HUES48 (cell line): Measurements from ENCODE around the gene PKDREJ.

Source experiments
- H3K27ac ChIP-seq: one replicate; pipeline ENCODE4 v1.7.0; 2013; ENCODE audit warnings: low read depth, low read length, inconsistent platforms
- H3K27me3 ChIP-seq: 2 replicates; pipeline ENCODE4 v1.6.1; 2013; ENCODE audit warnings: mild to moderate bottlenecking, low read length; ENCODE audit not compliant: control insufficient read depth, insufficient read depth
- H3K36me3 ChIP-seq: 2 replicates; pipeline ENCODE4 v1.6.1; 2013; ENCODE audit warnings: low read length; ENCODE audit not compliant: control insufficient read depth, insufficient read depth
- H3K4me1 ChIP-seq: 2 replicates; pipeline ENCODE4 v1.6.1; 2013; ENCODE audit warnings: mild to moderate bottlenecking, low read length; ENCODE audit not compliant: control insufficient read depth, insufficient read depth
- H3K4me3 ChIP-seq: 2 replicates; pipeline ENCODE4 v1.5.1; 2013; ENCODE audit warnings: mild to moderate bottlenecking, low read depth, low read length
- H3K9ac ChIP-seq: 2 replicates; pipeline ENCODE4 v1.6.1; 2013; ENCODE audit warnings: mild to moderate bottlenecking, low read depth, low read length, moderate library complexity
- H3K9me3 ChIP-seq: 2 replicates; pipeline ENCODE4 v1.6.1; 2013; ENCODE audit warnings: low read length; ENCODE audit not compliant: control insufficient read depth, insufficient read depth

PKDREJ gene

DNA sequence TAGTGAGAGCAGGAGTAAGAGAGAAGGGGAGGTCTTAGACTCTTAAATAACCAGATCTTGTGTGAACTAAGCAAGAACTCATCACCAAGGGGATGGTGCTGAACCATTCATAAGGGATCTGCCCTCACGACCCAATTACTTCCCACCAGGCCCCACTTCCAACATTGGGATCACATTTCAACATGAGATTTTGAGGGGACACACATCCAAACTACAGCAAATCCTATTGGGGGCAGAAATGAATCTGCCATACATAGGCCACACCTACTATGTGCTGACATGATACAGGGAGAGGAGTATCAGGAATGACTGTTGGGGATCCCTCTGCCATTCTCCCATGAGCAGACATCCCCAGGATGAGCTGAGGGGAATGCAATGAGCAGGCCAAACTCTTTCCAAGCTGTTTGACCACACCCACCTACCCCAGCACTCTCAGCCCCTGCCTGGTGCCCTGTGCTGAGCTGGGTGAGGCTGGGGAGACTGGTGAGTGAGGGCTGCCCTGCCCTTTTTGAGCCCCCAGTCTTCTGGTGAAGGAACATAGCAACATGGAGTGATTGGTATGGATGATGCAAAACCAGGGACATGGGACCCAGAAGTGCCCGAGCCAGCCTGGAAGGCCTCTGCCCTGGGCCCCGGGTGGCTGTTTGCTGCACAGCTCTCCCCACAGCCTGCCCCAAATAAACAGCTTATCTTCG lies 32.3 kb upstream of the PKDREJ start:
- no peaks in the 10 kb centered on the region for H3K27me3 ChIP-seq
- peak overlapping the region; percentile 91 for H3K4me3 ChIP-seq
- H3K9ac ChIP-seq: no peak overlapping the region
- peaks cover 6% of the 10 kb centered on the region; the same call in 1 of the 2 replicates for H3K4me1 ChIP-seq
- peaks cover 19% of the 10 kb centered on the region for H3K36me3 ChIP-seq
- H3K9me3 ChIP-seq: no peaks in the 10 kb centered on the region
- peak overlapping the region; percentile 86 for H3K27ac ChIP-seq

DNA sequence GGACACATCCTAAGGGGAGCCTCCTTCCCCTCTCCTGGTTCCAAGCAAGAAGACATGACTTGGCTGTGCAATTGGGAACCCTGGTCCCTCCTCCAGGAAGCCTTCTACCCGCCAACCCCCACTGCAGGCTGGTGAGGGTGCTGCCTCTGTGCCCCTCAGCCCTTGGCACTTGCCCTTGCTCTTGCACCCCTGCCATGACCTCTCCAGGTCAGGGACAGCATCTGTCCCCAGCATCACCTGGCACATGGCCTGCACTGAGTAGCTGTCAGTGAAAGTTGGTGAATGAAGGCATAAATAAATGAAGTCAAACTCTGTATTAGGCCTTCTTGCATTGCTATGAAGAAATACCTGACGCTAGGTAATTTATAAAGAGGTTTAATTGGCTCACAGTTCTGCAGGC lies 31.6 kb upstream of the PKDREJ start:
- Histone ChIP-seq H3K27me3 (no peaks in the 10 kb centered on the region), H3K4me3 (no peak overlapping the region), H3K27ac (no peak overlapping the region), H3K36me3 (peaks cover 13% of the 10 kb centered on the region), H3K9ac (no peak overlapping the region), H3K4me1 (peaks cover 6% of the 10 kb centered on the region; the same call in 1 of the 2 replicates), H3K9me3 (no peaks in the 10 kb centered on the region)

DNA sequence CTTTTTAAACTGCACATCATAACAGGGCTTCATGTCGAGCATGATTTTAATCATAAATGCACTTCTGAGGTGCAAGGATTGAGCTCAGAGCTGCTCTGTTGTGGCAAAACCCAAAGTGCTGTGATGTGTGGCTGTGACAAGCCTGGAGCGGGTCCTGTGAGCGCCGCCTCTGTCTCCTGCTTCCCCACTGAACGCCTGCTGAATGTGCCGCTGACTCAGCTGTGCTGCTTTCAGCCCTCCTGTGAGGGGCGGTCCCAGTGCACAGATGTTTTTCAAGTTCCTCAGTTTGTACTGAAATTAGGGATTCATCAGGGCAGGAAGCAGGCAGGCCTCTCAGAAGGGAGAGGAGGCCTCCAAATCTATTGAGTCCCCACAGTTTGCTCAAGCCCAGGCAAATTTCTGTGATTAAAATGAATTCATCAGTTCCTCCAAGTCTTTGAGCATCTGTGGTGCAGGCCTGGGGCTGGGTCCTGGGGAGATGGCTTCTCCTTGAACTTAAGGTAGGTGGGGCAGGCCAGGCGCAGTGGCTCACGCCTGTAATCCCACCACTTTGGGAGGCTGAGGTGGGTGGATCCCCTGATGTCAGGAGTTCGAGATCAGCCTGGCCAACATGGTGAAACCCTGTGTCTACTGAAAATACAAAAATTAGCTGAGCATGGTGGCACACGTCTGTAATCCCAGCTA lies 30.6 kb upstream of the PKDREJ start:
- H3K9me3 ChIP-seq: no peaks in the 10 kb centered on the region
- H3K27me3 ChIP-seq: no peaks in the 10 kb centered on the region
- H3K36me3 ChIP-seq: peaks cover 4% of the 10 kb centered on the region
- H3K4me1 ChIP-seq: peaks cover 6% of the 10 kb centered on the region; the same call in 1 of the 2 replicates
- H3K4me3 ChIP-seq: no peak overlapping the region
- no peak overlapping the region for H3K9ac ChIP-seq
- no peak overlapping the region for H3K27ac ChIP-seq

DNA sequence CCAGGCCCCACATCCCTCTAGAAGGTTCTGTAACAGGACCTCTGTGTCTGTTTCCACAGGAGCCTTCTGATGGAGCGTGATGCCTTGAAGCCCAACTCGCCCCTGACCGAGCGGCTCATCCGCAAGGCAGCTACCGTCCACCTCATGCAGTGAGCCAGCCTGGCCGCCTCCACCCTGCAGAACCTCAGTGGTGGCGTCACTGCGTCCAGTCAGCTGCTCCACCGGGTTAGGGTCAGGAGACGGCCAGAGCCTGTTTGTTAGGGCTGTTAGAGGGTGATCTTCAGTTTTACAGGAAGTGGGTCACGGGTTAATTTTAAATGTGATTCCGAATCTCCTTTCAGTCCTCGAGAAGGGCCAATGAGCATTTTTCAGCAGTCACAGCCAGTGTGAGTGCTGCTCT lies 29.6 kb upstream of the PKDREJ start:
- Histone ChIP-seq H3K4me1 (peaks cover 6% of the 10 kb centered on the region; the same call in 1 of the 2 replicates), H3K27ac (no peak overlapping the region), H3K9ac (no peak overlapping the region), H3K9me3 (no peaks in the 10 kb centered on the region), H3K27me3 (no peaks in the 10 kb centered on the region), H3K4me3 (no peak overlapping the region), H3K36me3 (no peaks in the 10 kb centered on the region; the same call in 1 of the 2 replicates)

DNA sequence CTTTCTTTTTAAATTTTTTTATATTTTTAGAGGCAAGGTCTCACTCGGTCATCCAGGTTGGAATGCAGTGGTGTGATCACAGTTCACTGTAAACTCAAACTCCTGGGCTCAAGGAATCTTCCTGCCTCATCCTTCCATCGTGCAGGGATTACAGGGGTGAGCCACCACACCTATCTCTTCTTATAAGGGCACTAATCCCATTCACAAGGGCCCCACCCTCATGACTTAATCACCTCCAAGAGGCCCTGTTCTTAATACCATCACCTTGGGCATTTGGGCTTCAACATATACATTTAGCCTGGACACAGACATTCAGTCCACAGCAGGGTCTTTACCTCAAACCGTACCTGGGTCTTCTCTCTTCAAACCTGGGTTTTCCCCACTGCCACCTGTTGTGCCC lies 29.0 kb upstream of the PKDREJ start:
- Histone ChIP-seq H3K27ac (no peak overlapping the region), H3K4me3 (no peak overlapping the region), H3K4me1 (peaks cover 6% of the 10 kb centered on the region; the same call in 1 of the 2 replicates), H3K9ac (no peak overlapping the region), H3K36me3 (no peaks in the 10 kb centered on the region; the same call in 1 of the 2 replicates), H3K9me3 (no peaks in the 10 kb centered on the region), H3K27me3 (no peaks in the 10 kb centered on the region)

DNA sequence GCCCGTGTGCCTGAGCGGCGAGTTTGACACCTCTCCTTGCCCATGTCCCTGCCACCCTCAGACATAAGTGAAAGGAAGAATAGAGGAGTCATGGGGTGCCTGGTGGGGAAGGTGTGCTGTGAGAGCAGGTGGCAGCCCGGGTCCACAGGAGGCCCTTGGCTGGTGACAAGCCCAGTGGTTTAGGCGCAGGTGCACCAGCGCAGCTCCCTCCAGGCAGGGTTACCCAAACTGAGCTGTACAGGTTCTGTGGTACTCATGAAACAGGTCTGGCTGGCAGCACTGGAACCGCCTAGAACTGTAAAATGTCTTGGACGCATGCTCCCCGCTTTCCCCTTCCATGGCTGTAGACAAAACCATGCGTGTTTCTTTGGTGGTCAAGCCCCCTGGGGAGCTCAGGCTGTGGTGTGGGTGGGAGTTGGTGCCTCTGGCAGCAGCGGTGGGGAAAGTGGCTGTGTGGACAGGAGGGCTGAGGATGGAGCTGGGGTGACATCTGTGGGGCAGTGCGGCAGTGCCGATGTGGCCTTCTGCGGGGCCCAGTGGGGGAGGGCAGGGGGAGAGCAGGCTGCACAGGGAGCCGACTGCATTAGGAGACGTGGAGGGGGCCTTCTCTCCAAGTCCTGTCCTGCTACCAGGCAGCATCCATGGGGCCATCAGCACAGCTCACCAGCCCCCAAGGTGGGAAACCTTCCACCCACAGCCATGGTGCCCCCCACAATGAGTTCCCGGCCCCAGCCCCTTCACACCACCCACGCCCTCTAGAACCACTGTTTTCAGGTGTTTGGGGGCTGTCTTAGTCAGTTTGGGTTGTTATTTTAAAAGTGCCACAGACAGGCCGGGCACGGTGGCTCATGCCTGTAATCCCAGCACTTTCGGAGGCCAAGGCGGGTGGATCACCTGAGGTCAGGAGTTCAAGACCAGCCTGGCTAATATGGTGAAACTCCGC lies 28.0 kb upstream of the PKDREJ start:
- H3K9ac ChIP-seq: no peak overlapping the region
- H3K9me3 ChIP-seq: no peaks in the 10 kb centered on the region
- H3K27ac ChIP-seq: no peak overlapping the region
- no peaks in the 10 kb centered on the region for H3K27me3 ChIP-seq
- peaks cover under 1% of the 10 kb centered on the region; the same call in 1 of the 2 replicates for H3K36me3 ChIP-seq
- peaks cover 6% of the 10 kb centered on the region; the same call in 1 of the 2 replicates for H3K4me1 ChIP-seq
- no peak overlapping the region for H3K4me3 ChIP-seq

DNA sequence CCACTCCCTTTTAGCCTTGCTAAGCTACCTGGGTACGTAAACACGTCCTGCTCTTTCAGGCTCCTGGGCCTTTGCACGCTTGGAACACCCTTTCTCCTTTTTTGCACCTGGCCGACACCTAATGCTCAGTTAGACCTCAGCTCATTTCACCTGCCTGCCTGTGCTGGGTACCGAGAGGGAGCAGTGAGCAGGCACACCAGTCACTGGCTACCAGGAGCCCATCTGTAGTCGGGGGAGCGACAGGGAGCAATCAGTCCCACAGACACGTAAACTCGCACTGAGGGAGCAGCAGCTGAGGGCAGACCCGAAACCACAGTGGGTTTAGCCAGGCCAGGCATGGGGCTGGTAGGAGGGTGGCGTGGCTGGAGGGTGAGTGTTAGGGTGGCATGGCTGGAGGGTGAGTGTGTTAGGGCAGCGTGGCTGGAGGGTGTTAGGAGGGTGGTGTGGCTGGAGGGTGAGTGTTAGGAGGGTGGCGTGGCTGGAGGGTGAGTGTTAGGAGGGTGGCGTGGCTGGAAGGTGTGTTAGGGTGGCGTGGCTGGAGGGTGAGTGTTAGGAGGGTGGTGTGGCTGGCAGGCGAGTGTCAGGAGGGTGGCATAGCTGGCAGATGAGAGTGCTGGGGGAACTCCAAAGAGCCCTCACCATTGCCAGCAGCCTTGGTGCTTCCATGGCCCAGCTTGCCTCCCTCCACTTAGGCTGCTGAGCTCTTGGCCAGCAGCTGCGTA lies 27.1 kb upstream of the PKDREJ start:
- H3K9ac ChIP-seq: no peak overlapping the region
- H3K4me1 ChIP-seq: no peaks in the 10 kb centered on the region
- H3K27ac ChIP-seq: no peak overlapping the region
- H3K9me3 ChIP-seq: no peaks in the 10 kb centered on the region
- H3K4me3 ChIP-seq: no peak overlapping the region
- H3K27me3 ChIP-seq: no peaks in the 10 kb centered on the region
- peaks cover 4% of the 10 kb centered on the region for H3K36me3 ChIP-seq

DNA sequence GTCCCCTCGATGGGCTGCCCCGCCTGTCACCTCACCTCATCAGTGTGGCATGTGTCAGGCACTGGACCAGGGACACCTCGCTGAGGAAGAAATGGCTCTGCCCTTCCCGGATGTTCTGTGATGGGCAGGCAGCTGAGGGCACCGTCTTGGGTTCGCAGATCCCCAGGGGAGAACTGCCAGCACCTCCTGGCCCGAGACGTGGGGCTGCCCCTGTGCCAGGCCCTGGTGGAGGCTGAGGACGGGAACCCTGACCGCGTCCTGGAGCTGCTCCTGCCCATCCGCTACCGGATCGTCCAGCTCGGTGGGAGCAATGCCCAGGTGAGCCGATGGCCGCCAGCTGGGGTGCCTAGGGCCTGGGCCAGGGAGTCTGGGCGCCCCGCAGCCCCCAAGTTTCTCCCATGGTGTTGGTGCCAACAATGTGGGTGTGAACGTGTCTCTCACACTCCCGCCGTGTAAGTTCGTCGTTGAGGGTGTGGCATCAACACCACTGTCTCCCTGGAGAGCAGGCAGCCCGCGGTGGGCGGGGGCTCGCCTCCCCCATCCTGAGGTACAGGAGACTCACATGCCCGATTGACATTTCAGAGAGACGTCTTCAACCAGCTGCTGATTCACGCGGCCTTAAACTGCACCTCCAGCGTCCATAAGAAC lies 26.2 kb upstream of the PKDREJ start:
- no peak overlapping the region for H3K4me3 ChIP-seq
- H3K27ac ChIP-seq: no peak overlapping the region
- no peaks in the 10 kb centered on the region for H3K27me3 ChIP-seq
- H3K36me3 ChIP-seq: peaks cover 12% of the 10 kb centered on the region
- no peak overlapping the region for H3K9ac ChIP-seq
- H3K9me3 ChIP-seq: no peaks in the 10 kb centered on the region
- H3K4me1 ChIP-seq: no peaks in the 10 kb centered on the region

DNA sequence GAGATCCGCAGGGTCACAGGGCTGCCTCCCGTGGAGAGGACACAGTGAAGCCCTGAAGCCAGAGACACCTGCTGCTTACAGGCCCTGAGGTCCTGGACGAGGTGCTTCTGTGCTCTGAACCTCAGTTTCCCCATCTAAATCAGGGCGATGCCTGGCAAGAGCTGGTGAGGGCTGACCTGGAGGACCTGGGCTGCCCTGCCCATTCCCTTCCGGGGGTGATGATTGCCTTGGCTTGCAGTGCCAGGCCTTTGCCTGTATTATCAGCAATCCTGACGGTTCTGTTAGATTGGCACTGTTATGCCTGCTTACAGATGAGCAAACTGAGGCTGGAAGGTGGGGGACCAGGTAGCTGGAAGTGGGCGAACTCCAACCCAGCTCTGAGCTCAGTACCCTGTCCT lies 25.7 kb upstream of the PKDREJ start:
- no peak overlapping the region for H3K27ac ChIP-seq
- H3K9me3 ChIP-seq: no peaks in the 10 kb centered on the region
- H3K36me3 ChIP-seq: peaks cover 17% of the 10 kb centered on the region
- no peaks in the 10 kb centered on the region for H3K27me3 ChIP-seq
- H3K4me1 ChIP-seq: no peaks in the 10 kb centered on the region
- no peak overlapping the region for H3K9ac ChIP-seq
- H3K4me3 ChIP-seq: no peak overlapping the region
